Lower leg skin (tissue), 4 donors: ENCODE measurements around the gene MBD6. TPM values are rescaled to one million over a fixed set of nuclear protein-coding genes. Genes with fewer than 3 reads are reported as not detected.

Experiments used
- DNase-seq, 2 donors: peaks; one replicate each; pipeline ENCODE4 v3.0.0-alpha.2; 2019; ENCODE audit warnings: low spot score in 2 of 2
- H3K4me3 ChIP-seq: fragments of 200-600 bp; sonication (generic); 2 replicates; pipeline ENCODE4 v1.5.1; 2017; ENCODE audit warnings: mild to moderate bottlenecking, low read depth; ENCODE audit not compliant: poor library complexity, severe bottlenecking
- POLR2A ChIP-seq, 2 donors: fragments of 450-650 bp; IDR thresholded peaks; one replicate each; pipeline ENCODE4 v1.6.1; 2016 to 2017; ENCODE audit warnings: antibody characterized with exemption in 2 of 2, mild to moderate bottlenecking in 1 of 2, moderate library complexity in 1 of 2
- WGBS, 2 donors: methylation state at CpG; one replicate each; pipeline ENCODE4 v1.1.5; 2018; 5-methylcytosine and 5-hydroxymethylcytosine counted together
- intact Hi-C: fragments of 100-400 bp; cut with DNase I; formaldehyde crosslinking; loops from one replicate; pipeline ENCODE4 v1.15.0; 2023; ENCODE audit warnings: low total_unique reads
- total RNA-seq, 4 donors: library from RNA; depleted of rRNA; stranded (reverse); fragments of >200 nt; gene quantifications; one replicate each; pipeline ENCODE4 v1.1.0, GENCODE V29; 2016
- TF ChIP-seq, protein P1 (sequence below), 3 donors: fragments of 450-650 bp; IDR thresholded peaks; one replicate each; pipeline ENCODE4 v1.5.1; 2016; ENCODE audit warnings: antibody characterized with exemption in 3 of 3, mild to moderate bottlenecking in 3 of 3, moderate library complexity in 2 of 3

Gene MBD6
- total RNA-seq, 4 donors from 2014 or later: 13.8 to 50.4 (median 26.5) TPM

DNA sequence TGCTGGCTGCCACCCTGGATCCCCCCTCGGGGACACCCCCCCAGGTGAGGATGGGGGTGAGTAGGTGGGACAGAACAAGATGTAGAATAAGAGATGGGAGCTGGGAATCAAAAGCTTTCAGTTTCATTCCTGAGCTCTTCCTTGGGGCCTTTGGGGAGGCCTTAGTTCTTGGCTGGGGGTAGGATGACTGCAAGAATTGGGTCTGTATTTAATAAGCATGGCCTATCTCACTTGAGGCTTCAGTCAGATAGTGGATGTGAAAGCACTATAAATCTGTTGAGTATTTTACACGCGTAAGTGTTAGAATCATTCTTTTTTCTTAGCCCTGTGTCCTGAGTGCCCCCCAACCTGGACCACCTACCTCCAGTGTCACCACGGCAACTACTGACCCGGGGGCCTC is 4.6 kb downstream of the MBD6 start:
- H3K4me3 ChIP-seq: no peak overlapping the region
- WGBS, 2 donors: 71 to 79% methylated on average over 5 of the region's 5 CpGs
- TF ChIP-seq, protein P1, sequence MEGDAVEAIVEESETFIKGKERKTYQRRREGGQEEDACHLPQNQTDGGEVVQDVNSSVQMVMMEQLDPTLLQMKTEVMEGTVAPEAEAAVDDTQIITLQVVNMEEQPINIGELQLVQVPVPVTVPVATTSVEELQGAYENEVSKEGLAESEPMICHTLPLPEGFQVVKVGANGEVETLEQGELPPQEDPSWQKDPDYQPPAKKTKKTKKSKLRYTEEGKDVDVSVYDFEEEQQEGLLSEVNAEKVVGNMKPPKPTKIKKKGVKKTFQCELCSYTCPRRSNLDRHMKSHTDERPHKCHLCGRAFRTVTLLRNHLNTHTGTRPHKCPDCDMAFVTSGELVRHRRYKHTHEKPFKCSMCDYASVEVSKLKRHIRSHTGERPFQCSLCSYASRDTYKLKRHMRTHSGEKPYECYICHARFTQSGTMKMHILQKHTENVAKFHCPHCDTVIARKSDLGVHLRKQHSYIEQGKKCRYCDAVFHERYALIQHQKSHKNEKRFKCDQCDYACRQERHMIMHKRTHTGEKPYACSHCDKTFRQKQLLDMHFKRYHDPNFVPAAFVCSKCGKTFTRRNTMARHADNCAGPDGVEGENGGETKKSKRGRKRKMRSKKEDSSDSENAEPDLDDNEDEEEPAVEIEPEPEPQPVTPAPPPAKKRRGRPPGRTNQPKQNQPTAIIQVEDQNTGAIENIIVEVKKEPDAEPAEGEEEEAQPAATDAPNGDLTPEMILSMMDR (IDR thresholded peaks at IDR 0.05): no peak
- TF ChIP-seq POLR2A (IDR thresholded peaks at IDR 0.05): no peak
- intact Hi-C loops: no loop called here
- no peak for DNase-seq

DNA sequence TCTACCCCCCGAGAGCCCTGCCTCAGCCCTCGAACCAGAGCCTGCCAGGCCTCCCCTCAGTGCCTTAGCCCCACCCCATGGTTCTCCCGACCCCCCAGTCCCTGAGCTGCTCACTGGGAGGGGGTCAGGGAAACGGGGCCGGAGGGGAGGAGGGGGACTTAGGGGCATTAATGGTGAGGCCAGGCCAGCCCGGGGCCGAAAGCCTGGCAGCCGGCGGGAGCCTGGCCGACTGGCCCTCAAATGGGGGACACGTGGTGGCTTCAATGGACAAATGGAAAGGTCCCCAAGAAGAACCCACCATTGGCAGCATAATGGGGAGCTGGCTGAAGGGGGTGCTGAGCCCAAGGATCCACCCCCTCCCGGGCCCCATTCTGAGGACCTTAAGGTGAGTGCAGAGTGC is 5.6 kb downstream of the MBD6 start:
- WGBS, 2 donors: 81 to 87% methylated on average over 12 of the region's 12 CpGs
- no peak for DNase-seq
- intact Hi-C loops: no loop called here

DNA sequence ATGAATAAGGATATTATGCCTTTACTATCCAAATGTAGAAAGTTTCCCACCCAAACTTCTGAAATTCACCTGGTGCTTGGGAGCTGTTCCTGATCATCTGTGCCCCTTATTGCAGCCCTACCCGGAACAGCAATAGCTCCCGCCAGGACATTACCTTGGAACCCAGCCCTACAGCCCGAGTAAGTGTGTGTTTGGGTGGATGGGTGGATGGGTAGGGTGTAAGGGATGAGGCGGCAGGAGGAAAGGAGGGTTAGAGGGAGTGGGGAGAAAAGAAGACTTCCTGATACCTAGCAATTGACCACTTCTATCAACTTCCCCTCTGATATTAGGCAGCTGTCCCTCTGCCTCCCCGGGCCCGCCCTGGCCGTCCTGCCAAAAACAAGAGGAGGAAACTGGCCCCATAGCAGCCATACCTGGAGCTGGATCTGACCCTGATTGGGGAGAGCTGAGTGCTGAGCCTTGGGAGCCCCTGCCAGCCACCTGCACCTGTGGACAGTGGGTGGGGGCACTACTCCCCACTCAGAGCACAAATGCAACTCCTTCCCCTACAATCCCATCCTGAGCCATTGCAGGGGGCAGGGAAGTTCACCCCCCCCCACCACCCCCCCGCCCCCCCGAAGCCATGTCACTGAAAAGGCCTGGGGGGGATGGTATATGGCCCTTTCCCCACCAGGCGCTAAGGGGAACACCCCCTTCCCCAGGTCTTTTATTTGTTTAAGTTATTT is 6.4 kb downstream of the MBD6 start:
- no peak for TF ChIP-seq POLR2A (IDR thresholded peaks at IDR 0.05)
- TF ChIP-seq, protein P1 (IDR thresholded peaks at IDR 0.05): no peak
- no peak for DNase-seq
- H3K4me3 ChIP-seq: no peak overlapping the region
- intact Hi-C loops: no loop called here
- WGBS, 2 donors: 72 to 79% methylated on average over 9 to 10 of the region's 10 CpGs

More for the DNA sequence above, 5.6 kb downstream of the MBD6 start:
- H3K4me3 ChIP-seq: no peak overlapping the region
- no peak for TF ChIP-seq POLR2A (IDR thresholded peaks at IDR 0.05)
- TF ChIP-seq, protein P1 (IDR thresholded peaks at IDR 0.05): no peak

DNA sequence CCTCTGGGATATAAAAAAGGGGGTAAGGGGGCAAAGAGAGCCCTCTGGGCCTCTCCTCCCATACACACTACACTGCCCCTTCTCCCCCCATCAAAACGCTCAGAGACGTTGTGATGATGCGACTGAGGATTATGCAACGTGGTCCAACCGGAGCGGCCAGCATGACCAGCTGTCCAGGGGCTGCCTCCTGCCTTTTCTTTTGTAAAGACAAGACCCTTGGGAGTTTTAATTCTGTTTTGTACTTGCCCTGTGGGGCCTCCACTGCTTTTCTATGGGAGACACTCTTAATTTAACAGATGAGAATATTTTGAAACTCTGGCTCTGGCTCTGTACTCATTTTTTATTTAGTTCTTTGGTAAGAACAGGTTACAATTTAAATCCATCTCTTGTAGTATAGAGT is 7.2 kb downstream of the MBD6 start:
- 65 to 72% methylated on average over 6 of the region's 6 CpGs for WGBS, 2 donors
- no peak overlapping the region for H3K4me3 ChIP-seq
- DNase-seq: no peak
- TF ChIP-seq, protein P1 (IDR thresholded peaks at IDR 0.05): no peak
- TF ChIP-seq POLR2A (IDR thresholded peaks at IDR 0.05): no peak
- intact Hi-C loops: no loop called here

GRCh38 chr12:57530396-57531142 is 7.9 kb downstream of the MBD6 start:
- WGBS, 2 donors: 65 to 70% methylated on average over 5 of the region's 5 CpGs
- intact Hi-C loops: no loop called here
- no peak overlapping the region for H3K4me3 ChIP-seq
- TF ChIP-seq, protein P1 (IDR thresholded peaks at IDR 0.05): no peak
- TF ChIP-seq POLR2A (IDR thresholded peaks at IDR 0.05): no peak
- no peak for DNase-seq
